GM20431 (cell line): Measurements from ENCODE around the gene C11orf42.

Experiments used
- in situ Hi-C: fragments of 300-500 bp; cut with MseI, MboI; formaldehyde crosslinking; loops from one replicate; pipeline ENCODE4 v1.15.0; 2020; ENCODE audit warnings: low sequenced_read_pairs; ENCODE audit not compliant: unreplicated experiment

Gene C11orf42, protein sequence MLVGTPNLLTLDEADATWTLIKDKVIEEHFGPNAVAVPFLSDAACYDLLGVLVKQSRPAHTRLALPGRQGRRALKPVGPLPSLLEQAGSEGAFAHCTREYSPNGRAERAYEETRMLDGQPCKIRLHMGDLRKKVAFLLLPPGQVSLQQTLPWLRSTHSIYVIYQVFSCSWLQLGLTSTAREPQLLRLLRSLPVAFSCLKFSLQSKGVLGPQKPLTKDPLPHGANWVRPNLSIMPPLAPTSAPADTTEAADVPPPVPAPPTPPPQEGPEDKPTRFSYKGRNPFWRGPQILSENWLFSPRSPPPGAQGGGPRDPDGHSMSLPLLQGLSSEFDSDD

DNA sequence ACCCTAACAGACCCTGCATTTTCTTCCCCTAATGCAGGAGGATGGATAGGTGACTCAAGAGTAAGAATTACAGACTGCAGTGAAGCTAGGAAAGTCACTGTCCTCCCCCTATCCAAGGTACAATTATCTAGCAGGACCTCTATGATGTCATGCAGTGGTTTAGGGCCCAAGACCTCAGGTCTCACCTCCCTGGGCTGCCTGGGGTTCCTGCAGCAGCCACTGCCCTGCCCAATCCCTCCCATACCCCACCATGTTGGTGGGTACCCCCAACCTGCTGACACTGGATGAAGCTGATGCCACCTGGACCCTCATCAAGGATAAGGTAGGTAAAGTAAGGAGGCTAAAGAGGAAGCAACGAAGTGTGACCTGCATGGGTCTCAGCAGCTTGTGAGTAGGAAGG is at the start of gene C11orf42:
Gene C11orf42 (plus strand): TSS at position 192 of the 400 bp plus-strand sequence. CDS start 59 bp downstream, at position 251.
- in situ Hi-C loops, result no loop called here

DNA sequence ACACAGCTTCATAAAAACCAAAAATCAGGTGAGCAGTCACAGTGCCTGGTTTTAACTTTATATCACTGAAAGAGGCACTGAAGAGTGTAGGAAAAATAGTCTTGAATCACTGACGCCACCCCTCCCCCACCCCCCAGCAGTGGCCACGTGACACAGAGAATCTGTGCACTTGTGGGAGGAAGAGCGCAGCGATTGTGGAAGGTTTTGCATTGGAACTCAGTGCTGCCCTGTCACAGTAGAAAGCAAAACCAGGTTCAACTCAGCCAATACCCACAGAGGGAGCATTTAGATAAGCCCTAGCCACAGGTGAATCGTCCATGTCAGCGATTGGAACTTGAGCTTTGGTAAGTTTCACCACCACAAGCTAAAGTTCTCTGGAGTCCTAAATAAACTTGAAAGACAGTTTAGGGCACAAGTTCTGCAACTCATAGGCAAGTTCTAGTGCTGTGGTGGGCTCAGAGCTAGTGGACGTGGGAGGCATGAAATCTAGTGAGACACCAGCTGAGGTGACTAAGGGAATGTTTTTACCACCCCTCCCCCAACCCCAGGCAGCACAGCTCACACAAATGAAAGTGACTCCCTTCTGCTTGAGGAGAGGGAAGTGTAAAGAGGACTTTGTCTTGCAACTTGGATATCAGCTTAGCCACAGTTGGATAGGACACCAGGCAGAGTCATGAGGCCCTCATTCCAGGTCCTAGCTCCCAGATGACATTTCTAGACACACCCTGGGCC is 48.6 kb upstream of the C11orf42 start:
- in situ Hi-C loops, result no loop called here

DNA sequence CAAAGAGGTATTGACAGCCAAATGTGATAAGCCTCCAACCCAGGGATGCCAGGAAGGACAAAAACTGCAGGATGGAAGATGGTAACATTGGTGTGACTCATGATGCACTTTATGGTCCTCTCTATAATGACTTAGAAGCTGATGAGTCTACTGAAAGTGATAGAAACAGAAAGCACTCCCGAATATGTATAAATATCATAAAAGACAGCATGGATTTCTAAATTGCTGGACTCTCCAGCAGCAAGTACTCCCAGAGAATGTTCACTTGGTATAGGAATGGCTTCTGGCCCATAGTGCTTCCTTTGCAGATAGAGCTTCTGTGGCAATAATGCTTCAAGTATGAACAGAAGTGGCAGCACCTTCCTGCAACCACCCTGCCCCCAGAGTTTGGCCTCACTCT is 35.1 kb upstream of the C11orf42 start, which contains the start of gene OR52B2:
Gene OR52B2 (minus strand): TSS at position 101 of the 400 bp plus-strand sequence. CDS start 0 bp downstream, at position 101.
- in situ Hi-C loops, result no loop called here

DNA sequence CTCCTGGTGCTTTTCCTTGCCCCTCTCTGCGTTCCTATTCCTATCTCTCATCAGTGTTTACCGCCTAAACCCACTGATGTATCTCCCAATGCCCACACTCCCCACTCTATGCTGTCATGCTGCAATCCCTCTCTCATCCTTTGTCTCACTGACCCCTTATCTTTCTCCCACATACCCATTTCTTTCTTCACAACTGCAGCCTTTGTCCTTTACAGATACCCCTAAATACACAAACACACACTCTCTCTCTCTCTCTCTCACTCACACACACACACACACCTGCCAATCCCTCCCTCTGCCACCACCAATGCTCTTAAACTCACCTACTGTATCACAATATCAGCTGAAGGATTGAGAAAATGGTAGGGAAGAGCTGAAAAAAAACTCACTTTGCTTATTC is 29.9 kb upstream of the C11orf42 start:
- in situ Hi-C loops, result no loop called here

DNA sequence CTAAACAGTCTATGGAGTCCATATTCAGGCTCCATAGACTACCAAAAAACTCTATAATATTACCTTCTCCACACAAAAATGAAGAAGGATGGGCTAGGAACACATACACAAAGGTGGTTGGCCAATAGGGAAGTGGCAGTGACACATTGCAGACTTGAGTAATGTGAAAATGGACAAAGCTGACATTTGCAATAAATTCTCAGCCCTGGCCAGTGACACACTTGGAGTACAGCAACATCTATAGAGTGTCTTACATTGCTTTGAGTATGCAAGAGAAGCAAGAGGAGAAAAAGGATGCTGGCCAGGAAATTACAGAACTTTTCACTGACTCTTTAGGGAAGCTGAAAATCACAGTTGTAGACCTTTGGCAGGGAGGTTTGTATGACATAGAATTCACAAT is 13.6 kb upstream of the C11orf42 start:
- in situ Hi-C loops, result no loop called here

DNA sequence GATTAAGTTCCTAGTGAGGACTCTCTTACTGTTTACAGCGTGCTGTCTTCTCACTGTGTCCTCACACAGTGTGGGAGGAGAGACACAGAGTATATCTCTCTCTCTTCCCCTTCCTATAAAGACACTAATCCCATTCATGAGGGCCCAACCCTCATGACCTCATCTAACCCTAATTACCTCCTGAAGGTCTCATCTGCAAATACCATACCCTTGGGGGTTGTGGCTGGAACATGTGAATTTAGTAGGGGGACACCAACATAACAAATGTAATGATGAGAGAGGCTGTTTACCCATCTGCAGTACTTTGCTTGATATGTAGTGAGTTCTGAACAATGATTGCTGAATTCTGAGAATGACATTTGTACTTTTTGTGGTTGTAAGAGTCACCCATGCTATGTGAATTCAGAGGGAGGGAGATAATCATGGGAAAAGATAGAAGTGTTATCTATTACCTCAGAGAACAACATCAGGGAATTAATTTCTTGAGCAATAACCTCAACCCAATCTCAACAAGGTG is 11.2 kb upstream of the C11orf42 start:
- in situ Hi-C loops, result no loop called here

DNA sequence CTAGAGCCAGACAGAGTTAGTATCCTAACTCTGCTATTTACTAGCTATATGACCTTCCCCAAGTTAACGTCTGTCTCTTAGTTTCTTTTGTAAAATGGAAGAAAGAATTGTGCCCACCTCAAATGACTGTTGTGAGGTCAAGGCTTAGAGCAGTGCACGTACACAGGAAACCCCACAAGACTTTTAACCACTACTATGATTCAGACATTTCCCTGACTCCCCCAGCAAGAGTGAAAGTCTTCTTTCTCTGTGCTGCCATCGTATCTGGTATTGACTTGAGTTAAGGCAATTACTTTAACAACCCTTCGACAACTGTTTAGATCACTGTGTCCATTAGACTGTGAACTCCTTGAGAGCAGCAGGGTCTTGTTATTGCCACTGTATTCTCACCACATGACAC is 9.0 kb upstream of the C11orf42 start:
- in situ Hi-C loops, result no loop called here

DNA sequence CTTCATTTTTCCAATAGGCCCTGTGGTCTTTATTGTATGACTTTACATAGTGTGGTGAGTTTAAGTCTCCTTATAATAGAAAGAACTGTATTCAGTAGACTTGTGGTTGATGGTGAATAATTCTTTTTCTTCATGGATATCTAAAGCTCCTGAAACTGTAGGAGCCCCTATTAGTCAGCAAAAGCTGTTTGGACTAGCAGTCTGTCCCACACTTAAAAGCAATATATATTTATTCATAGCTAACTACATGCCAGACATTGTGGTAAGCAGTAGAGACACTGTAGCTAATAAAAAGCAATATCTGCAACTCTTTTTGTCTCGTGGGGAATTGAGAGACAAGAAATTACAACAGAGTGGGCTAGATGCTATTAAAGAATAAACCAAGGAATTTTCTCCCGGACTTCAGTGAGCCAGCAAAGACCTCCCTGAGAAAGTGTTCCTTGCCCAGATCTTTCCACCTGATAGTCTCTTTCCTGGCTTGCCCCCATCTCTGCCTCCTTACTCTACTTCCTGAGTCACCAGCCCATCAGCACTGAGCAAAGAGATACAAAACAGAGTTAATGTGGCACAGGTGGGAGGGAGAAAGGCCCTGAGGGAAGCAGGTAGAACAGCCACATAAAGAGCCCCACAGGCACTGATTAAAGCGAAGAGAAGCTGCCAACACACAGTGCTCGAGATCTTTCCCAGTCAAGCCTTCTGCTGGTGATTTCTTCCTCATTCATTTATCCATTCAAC is 7.7 kb upstream of the C11orf42 start:
- in situ Hi-C loops, result no loop called here

DNA sequence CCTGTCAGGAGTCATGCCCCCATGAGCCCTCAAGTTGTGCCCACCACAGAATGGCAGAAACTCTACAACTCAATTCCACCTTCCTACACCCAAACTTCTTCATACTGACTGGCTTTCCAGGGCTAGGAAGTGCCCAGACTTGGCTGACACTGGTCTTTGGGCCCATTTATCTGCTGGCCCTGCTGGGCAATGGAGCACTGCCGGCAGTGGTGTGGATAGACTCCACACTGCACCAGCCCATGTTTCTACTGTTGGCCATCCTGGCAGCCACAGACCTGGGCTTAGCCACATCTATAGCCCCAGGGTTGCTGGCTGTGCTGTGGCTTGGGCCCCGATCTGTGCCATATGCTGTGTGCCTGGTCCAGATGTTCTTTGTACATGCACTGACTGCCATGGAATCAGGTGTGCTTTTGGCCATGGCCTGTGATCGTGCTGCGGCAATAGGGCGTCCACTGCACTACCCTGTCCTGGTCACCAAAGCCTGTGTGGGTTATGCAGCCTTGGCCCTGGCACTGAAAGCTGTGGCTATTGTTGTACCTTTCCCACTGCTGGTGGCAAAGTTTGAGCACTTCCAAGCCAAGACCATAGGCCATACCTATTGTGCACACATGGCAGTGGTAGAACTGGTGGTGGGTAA is 6.1 kb upstream of the C11orf42 start, which contains the start of gene OR52W1:
Gene OR52W1 (plus strand): TSS at position 51 of the 637 bp plus-strand sequence. CDS start 0 bp downstream, at position 51.
- in situ Hi-C loops, result no loop called here

DNA sequence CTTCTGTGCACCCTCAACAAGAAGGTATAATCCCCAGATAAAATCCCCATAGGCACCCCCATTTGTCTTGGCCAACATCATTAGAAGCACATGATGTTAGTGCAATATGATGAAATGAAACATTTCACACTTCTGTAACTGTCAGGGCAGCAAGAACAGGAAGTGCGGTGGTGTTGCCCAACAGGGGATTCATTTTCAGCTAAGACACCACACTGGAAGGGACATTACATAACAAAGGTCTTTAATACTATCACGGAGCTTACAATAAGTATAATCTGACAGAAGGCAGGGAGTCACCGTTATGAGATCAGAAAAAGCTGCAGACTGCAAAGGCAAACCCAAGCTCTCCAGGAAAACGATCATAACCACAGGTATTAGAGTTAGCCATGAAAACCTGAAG is 4.4 kb upstream of the C11orf42 start:
- in situ Hi-C loops, result no loop called here

DNA sequence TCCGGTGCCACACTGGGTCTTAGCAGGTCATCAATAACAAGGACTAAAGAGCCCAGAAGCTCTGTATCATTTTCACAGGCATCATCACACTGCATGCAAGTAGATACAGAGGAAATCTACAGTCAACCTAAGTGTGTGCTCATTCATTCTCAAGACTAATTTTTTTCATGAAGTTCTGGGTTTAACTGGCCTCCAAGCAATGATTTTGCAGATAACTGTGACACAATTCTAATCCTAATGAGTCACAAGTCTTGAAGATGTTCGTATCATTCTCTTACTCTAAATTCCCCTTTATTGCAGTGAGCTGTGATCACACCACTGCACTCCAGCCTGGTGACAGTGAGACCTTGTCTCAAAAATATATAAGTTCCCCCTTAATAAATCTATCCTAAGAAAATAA is 3.9 kb upstream of the C11orf42 start:
- in situ Hi-C loops, result no loop called here

DNA sequence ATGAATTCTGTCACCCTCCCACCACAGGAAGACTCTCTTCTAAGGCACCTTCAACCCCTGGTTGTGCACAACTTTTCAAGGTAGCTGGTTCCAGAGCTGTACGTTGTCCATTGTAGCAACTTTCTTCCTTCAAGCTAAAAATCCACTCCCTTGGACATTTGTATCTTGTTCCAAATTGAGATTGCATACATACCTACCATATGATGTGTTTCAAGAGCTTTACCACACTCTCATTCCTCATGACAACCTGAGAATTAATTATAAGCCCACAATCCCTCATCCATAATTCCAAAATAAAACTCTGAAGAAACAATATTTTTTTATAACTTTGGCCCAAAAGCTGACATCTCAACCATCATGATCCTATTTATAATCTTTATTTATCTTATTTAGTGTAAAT is 3.3 kb upstream of the C11orf42 start:
- in situ Hi-C loops, result no loop called here

DNA sequence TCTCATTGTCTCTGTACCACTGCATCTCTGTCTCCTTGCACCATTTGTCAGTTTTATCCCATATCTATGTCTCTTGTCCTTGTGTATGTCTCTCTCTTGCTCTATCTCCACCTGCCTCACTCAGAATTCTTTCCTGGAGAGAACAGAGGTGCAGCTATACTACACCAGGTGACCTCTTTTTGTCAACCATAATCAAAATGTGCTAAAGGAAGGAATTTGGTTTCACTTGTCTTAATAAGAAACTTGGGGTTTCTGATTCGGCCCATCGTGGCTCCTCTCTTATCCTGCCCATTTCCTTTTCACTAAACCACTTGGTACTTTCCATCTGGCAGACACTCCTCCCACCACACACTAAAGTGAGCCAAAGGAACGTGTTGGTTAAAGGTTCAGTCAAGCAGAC is 2.0 kb upstream of the C11orf42 start:
- in situ Hi-C loops, result no loop called here

DNA sequence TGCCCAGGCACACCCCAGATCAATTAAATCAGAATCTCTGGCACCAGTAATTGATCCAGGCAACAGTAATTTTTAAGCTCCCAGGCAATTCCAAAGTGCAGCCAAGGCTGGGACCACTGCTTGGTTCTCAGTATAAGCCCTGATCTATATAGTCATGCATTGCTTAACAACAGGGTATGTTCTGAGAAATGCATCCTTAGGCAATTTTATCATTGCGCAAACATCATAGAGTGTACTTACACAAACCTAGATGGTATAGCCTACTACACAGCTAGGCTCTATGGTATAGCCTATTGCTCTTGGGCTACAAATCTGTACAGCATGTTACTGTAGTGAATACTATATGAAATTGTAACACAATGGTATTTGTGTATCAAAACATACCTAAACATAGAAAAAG is 651 bp upstream of the C11orf42 start:
- in situ Hi-C loops, result no loop called here

DNA sequence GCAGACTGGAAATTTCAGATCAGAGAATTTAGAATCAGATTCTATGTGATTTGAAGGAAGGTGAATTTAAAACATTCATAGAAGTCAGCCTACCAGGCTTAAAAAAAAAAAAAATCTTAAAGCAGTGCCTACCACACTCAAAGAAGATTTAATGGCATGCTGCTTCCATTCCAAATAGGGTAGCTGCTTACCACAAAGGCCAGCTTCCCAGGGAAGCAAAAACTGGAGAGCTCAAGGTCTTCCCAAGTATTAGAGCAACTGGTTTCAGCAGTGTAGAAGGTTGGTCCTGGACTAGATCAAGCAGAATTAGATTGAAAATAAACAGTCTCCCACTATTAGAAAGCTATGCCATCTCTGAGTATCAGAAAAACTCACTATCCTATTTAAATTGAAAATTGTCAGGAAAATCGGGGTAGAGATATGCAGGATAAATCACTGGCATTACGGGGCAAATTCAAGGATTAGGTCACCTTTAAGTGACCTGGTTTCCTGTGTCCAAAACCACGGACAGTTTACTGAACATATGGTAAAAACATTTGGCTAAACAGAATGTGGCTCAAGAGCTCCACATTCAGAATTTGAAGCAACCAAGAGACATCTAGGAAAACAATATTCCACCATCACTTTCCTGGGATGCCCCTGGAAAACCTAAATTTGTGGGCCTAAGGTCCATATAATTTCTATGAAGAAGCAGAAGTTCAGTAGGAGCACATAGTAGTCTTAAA is 1.3 kb downstream of the C11orf42 start:
- in situ Hi-C loops, result no loop called here

DNA sequence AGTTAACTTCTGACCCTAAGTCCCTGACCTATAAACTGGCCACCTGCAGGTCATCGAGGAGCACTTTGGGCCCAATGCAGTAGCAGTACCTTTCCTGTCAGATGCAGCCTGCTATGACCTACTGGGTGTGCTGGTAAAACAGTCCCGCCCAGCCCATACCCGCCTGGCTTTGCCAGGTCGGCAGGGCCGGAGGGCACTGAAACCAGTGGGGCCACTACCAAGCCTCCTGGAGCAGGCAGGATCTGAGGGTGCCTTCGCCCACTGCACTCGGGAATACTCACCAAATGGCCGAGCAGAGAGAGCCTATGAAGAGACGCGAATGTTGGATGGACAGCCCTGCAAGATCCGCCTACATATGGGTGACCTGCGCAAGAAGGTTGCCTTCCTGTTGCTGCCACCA is 4.4 kb downstream of the C11orf42 start:
- in situ Hi-C loops, result no loop called here

DNA sequence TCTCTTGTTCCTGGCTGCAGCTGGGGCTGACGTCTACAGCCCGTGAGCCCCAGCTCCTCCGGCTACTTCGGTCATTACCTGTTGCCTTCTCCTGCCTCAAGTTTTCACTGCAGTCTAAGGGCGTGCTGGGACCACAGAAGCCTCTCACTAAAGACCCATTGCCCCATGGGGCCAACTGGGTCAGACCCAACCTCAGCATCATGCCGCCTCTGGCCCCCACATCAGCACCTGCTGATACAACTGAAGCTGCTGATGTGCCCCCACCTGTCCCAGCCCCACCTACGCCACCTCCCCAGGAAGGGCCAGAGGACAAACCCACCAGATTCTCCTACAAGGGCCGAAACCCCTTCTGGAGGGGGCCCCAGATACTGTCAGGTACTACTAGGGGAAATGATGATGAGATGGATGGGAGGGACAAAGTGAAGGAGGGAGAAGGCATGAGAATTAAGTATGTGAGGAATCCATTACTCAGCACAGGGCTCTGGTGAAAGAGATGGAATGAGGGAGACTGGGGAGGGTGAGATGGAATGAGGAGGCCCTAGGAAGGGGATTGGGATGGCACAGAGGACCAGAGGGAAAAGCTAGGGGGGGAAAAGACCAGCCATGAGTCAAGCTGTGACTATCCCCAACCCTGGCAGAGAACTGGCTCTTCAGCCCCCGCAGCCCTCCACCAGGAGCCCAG is 5.1 kb downstream of the C11orf42 start:
- in situ Hi-C loops, result no loop called here

DNA sequence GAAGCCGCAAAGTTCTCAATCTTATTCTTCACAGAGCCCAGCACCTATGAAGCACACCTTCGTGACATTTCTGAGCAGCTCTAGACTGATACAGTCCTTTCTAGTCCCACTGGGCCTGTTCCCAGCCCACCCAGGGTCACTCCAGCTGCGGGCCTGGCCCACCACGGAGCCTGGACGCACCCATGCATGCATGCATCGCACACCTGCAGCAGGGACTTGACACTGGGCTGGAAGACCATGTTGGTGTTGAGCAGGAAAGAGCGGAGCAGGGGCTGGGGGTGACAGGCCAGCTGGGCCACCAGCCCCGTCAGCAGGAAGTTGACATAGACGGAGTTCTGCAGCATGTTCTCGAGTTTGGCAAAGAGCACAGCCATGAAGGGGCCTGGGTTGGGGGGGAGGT is 9.2 kb downstream of the C11orf42 start:
- in situ Hi-C loops, result no loop called here

DNA sequence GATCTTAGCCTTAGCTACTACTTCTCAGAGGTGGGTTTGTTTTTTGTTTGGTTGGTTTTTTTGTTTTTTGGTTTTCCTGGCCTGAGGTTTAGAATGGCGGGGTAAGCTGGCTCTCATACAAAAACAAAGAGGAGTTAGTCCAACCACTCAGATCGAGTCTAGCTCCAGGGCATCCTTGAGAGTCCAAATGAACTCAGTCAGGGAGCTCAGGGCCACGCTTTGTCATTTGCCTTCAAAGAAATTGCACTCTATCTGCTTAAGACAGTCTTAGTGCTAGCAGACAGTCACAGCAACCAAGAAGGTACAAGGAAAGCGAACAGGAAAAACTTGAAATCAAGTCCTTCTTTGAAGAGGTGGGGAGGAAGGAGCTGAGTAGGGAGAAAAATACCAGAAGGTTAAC is 11.1 kb downstream of the C11orf42 start:
- in situ Hi-C loops, result no loop called here
